HG02973 (cell line): ENCODE measurements around the gene SLC23A2.
"Not testable (repeated sequence)": the region's sequence is repeated elsewhere in the genome, so short reads cannot be mapped to it uniquely, and the experiment has no call there.

Experiments used
- ATAC-seq: cut with Tn5 transposase; IDR thresholded peaks from one replicate; pipeline ENCODE4 v1.9.1; 2021; ENCODE audit warnings: moderate library complexity; ENCODE audit not compliant: unreplicated experiment

Gene SLC23A2

DNA sequence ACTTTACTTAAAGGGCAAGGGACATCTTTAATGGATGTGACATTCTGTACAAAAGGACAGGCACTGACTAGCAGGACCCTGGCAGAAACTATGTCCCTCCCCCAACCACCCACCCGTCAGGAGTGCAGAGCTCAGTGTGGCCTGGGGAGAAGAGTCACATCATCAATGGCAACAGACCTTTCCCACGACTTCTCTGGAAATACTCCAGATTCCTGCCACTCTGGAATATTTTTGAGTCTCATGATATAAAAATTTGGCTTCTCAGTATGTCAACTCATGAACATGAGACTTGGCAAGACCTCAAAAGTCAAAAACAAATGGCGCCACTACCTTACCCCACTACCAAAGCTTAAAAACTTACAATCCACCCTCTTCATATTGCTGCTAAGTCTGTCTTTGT, 118.3 kb downstream of the SLC23A2 start:
- no peak for ATAC-seq

DNA sequence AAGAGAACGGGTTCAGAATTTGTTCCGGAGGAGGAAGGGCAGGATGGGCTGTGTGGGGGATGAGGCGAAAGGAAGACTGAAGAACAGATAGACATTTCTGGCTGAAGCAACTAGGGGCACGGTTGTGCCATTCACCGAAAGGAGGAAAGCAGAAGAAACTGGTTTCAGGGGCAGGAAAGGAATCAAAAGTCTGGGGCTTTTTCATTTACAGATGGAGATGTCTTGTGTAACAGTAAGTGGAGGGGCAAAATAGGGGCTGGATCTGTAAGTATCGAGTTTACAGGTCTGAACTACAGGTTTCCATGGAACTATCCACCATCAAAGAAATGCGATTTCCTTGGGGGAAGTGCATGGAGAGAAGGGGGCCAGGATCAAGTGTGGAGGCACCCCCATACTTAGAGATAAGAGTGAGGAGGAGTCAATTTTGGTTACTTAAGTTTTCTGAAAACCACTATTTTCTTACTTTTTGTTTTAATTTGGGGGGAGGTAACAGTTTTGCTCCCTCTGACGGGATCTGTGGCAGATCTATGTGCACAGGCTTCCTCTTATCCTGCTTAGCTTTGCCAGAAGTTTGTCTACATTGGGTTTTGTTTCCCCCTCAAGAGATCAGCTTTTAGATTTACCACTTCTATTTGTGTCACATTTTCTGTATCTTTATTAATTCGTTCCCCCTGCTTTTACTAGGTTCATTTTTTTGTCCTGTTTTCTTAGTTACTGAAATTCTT, 120.1 kb downstream of the SLC23A2 start:
- ATAC-seq: no peak

- no peak for ATAC-seq
Observed at GRCh38 chr20:4880051-4880450, 121.3 kb downstream of the SLC23A2 start.

DNA sequence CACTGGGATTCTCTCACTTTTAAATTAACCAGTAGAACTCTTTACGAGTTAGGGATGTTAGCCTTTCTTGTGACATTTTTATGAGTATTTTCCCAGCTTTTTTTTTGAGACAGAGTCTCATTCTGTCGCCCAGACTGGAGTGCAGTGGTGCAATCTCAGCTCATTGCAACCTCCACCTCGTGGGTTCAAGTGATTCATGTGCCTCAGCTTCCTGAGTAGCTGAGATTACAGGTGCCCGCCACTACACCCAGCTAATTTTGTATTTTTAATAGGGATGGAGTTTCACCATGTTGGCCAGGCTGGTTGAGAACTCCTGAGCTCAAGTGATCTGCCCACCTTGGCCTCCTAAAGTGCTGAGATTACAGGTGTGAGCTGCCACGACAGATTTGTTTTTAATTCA, 123.2 kb downstream of the SLC23A2 start:
- not testable (repeated sequence) for ATAC-seq

GRCh38 chr20:4876731-4877130, 124.6 kb downstream of the SLC23A2 start:
- no peak for ATAC-seq

GRCh38 chr20:4876301-4876700, 125.0 kb downstream of the SLC23A2 start:
- ATAC-seq: no peak

DNA sequence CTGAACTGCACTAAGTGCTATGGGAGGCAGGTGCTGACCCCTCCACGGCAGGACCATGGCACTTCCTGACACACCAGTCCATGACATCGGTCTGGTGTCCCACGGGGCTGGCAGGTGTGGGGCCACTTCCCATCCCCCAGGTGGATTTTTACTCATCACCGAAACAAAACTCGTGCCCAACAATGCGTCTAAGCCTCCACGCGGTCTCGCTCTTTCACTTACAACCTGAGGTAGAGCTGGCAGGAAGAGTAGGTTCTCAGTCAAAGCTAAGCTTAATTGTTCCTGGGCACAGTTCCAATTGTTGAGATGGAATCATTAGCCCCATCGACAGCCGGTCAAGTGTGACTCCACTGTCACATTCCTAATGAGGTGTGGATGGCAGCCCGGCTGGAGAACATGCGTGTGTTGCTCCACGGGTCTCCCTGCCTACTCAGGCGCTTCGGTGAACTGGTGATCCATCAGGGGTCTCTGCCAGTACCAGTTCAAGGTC, 125.7 kb downstream of the SLC23A2 start:
- no peak for ATAC-seq

GRCh38 chr20:4873396-4873795, 127.9 kb downstream of the SLC23A2 start:
- no peak for ATAC-seq

GRCh38 chr20:4871486-4871885, 129.8 kb downstream of the SLC23A2 start:
- ATAC-seq: no peak

- no peak for ATAC-seq
Observed at GRCh38 chr20:4870906-4871305, 130.4 kb downstream of the SLC23A2 start.

DNA sequence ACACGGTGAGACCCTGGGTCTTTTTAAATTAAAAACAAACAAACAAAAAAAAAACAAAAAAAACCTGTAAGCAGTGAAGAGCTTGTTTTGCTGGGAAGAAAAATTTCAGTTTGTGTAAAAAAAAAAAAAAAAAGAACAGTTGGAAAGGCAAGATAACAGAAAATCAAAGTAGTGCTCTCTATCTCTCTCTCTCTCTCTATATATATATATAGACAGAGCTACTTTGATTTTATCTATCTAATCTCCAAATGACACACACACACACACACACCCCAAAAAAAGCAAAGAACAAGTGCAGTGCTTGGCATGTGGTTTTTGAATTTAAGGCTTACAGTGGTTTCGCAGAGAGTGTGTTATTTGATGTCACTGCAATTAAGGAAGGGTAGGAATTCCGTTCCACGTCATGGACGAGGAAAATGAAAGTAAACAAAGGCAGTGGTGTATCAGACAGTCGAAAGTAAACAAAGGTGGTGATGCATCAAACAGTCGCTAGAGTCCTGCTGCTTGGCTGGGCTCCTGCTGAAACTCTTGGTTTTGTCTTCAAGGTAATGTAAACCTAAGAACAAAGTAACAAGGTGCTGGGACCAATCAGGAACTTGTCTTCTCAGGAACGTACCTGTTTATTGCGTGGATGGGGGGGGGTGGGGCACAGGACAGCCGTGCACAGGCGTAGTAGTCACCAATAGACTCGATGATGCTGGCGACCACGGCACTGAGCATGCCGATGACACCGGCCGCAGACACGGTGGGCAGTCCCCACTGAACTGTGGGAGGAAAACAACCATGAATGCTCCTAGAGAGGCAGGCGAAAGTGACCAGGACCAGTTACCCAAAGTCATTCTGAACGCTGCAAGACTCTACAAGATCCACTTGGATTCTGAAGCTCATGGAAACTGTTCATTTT, 131.8 kb downstream of the SLC23A2 start:
- ATAC-seq: no peak

GRCh38 chr20:4867051-4867450, 134.3 kb downstream of the SLC23A2 start:
- no peak for ATAC-seq

GRCh38 chr20:4866429-4866828, 134.9 kb downstream of the SLC23A2 start:
- ATAC-seq: no peak

DNA sequence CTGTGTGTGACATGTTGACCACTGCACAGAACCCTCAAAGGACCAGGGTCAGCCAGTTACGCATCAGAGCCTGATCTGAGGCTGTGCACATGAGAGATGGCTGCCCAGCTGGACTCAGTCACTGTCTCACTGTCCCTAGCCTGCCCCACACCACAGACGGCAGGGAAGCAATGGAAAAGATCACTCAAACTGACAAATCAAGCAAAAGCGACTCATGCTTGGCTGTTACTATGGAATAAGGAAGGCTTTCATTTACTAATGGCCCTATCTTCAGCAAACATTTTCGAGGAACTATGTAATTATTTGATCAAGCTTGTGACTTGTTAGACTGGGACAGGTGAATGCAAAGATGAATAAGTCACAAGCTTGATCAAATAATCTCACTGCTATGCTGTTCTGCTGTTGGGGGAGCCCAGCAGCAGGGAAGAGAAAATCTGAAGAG, 137.0 kb downstream of the SLC23A2 start:
- no peak for ATAC-seq

DNA sequence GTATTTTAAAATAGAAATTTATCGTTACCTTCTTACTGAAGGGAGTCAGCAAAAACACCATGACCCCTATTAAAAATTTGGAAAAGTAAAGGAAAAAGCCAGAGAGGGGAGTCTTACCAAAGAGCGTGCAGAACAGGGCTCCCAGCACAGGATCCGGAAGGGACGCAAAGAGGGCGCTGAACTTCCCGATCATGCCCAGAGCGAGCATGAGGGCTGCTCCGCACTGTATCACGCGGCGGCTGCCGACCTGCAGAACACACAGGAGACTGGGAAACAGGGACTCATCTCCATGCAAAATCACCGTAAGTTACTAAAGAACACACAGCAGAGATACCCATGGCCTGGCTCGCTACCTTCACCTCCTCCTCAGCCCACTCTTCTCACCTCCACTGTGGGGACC, 138.6 kb downstream of the SLC23A2 start:
- no peak for ATAC-seq

- no peak for ATAC-seq
Observed at GRCh38 chr20:4861961-4862360, 139.3 kb downstream of the SLC23A2 start.

DNA sequence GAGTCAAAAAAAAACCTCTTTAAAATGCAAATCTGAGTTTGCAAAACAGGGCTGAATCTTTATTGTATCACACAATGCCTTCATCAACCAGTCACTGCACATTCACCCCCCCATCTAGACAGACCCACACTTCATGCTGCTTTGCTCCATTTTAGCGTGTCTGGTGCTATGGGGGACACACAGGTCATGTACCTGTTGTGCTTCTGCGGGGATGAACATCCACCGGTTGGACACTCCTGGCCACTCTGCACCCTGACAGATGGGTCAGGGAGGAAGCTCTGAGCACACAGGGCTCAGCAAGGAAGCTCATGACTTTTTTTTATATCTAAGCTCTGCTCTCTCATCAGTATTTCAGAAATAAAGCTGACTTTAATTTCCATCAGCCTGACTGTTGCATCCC, 143.3 kb downstream of the SLC23A2 start:
- no peak for ATAC-seq

DNA sequence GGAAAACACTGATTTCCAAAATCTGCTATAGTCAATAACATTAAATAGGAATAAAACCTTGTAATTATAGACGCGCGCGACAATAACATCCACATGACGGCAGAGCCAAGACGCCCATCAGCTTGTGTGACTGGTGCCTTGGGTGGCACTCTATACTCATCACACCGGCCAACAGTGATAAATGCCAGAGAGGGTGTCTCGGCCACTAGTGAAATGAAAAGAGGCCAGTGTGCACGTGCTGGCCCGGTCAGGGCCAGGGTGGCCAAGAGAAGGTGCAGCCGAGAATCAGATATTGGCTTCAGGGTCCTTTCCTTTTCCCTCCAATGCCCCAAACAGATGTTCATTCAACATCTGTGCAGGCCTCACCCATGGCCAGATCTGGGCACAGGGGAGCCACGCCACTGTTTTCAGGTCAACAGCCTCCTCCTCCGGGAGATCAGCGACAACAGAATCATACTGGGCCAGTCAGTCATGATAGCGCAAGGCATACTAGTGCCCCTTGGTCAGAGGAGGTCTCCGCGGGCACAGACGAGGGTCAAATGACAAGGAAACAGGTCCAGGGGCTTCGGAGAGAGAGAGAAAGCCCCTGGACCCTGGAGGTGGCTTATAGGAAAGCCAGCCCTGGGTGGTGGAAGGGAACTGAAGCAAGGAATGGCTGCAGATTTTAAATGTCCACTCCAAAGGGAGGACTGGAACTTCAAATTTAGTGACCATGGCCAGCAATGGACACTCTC, 145.1 kb downstream of the SLC23A2 start:
- ATAC-seq: no peak

DNA sequence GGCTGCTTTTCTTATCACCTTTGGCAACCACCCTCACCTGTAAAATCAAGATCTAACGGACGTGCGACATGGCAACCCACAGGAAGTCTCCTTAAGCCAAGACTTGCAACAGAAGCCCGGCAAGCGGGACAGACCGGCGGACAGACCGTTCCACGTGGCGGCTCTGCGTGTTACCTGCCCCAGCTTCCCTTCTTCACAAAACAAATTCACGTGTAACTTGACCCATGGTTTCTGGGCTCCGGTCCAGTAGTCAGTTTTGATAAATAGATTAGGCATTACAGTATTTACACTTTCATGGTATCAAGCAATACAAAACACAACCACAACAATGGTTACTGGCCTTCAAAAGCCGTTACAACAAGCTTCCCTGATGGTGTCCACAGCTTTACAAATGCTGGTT, 145.8 kb downstream of the SLC23A2 start:
- ATAC-seq: no peak

DNA sequence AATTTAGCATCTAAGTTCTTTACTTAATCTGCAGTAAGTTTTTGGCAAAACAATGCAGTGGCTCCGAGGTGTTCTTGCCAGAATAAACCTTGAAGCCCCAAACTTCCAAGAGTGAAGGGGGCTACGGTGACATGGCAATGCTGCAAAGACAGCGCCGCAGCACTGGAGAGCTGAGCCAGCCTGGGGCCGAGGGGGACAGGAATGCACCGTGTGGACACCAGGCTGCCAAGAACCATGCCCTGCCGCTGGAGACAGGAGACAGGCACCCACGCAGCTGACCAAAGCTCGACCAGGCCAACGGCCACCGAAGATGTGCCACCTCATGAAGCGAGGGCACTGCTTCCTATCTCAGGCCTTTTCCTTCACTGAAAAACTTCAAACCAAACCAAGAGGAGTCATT, 146.2 kb downstream of the SLC23A2 start:
- no peak for ATAC-seq

- no peak for ATAC-seq
Observed at GRCh38 chr20:4854561-4854901, 146.8 kb downstream of the SLC23A2 start.
